Right atrium auricular region (tissue), 2 donors: Measurements from ENCODE around the gene HMGCS2. TPM values are rescaled to one million over a fixed set of nuclear protein-coding genes. Genes with fewer than 3 reads are reported as not detected.

Experiments used
- DNase-seq: peaks from one replicate; pipeline ENCODE4 v3.0.0-alpha.2; 2019; ENCODE audit warnings: low spot score
- H3K27ac ChIP-seq, 2 donors: fragments of 200-600 bp; sonication (generic); 1 replicate in 1 of 2; 2 replicates in 1 of 2; pipeline ENCODE4 v1.5.1; 2016 to 2019
- H3K27me3 ChIP-seq, 2 donors: fragments of 200-600 bp; sonication (generic); one replicate each; pipeline versions ENCODE4 v1.5.1 to v1.6.0; 2017 to 2019
- H3K36me3 ChIP-seq: fragments of 200-600 bp; sonication (generic); one replicate; pipeline ENCODE4 v1.5.1; 2016
- H3K4me1 ChIP-seq, 2 donors: fragments of 200-600 bp; sonication (generic); one replicate each; pipeline versions ENCODE4 v1.5.1 to v1.6.0; 2017 to 2019
- H3K4me3 ChIP-seq, 2 donors: fragments of 200-600 bp; sonication (generic); 1 replicate in 1 of 2; 2 replicates in 1 of 2; pipeline ENCODE4 v1.5.1; 2017 to 2019; ENCODE audit warnings: mild to moderate bottlenecking in 1 of 2, moderate library complexity in 1 of 2
- H3K9me3 ChIP-seq, 2 donors: fragments of 200-600 bp; sonication (generic); one replicate each; pipeline ENCODE4 v1.5.1; 2019
- total RNA-seq, 2 donors: library from RNA; depleted of rRNA; stranded (reverse); fragments of >200 nt; gene quantifications; one replicate each; pipeline ENCODE4 v1.1.0, GENCODE V29; 2016
- TF ChIP-seq, protein P1 (sequence below), 2 donors: fragments of 200-600 bp; sonication (generic); IDR thresholded peaks; one replicate each; pipeline ENCODE4 v1.5.1; 2019; ENCODE audit warnings: antibody characterized with exemption in 2 of 2

Gene HMGCS2
- total RNA-seq, 2 donors from 2014 or later = 12.4 to 43.8 TPM

DNA sequence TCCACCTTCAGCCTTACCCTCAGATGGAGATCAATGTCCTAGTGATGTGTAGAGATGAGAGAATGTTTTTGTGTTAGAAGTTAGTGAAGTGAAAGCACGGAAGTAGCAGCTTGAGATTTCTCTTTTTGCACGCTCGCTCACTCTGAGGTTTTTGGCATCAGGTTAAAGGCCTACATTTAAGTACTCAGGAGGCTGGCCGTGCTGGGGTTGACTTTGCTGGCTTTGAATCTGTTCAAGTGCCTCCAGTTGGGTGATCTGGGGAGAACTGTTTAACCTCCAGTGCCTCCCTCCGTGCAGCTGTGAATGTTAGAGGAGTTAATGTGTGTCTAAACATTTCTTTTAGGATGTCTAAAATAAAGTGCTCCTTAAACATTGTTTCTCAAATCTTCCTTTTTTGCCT lies 43.1 kb downstream of the HMGCS2 start:
- H3K27me3 ChIP-seq = no peaks in the 10 kb centered on the region
- H3K36me3 ChIP-seq = no peaks in the 10 kb centered on the region
- no peaks in the 10 kb centered on the region for H3K4me1 ChIP-seq
- no peak overlapping the region for H3K27ac ChIP-seq
- TF ChIP-seq, protein P1, sequence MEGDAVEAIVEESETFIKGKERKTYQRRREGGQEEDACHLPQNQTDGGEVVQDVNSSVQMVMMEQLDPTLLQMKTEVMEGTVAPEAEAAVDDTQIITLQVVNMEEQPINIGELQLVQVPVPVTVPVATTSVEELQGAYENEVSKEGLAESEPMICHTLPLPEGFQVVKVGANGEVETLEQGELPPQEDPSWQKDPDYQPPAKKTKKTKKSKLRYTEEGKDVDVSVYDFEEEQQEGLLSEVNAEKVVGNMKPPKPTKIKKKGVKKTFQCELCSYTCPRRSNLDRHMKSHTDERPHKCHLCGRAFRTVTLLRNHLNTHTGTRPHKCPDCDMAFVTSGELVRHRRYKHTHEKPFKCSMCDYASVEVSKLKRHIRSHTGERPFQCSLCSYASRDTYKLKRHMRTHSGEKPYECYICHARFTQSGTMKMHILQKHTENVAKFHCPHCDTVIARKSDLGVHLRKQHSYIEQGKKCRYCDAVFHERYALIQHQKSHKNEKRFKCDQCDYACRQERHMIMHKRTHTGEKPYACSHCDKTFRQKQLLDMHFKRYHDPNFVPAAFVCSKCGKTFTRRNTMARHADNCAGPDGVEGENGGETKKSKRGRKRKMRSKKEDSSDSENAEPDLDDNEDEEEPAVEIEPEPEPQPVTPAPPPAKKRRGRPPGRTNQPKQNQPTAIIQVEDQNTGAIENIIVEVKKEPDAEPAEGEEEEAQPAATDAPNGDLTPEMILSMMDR (IDR thresholded peaks at IDR 0.05) = no peak
- no peaks in the 10 kb centered on the region for H3K9me3 ChIP-seq
- H3K4me3 ChIP-seq = no peak overlapping the region
- no peak for DNase-seq

DNA sequence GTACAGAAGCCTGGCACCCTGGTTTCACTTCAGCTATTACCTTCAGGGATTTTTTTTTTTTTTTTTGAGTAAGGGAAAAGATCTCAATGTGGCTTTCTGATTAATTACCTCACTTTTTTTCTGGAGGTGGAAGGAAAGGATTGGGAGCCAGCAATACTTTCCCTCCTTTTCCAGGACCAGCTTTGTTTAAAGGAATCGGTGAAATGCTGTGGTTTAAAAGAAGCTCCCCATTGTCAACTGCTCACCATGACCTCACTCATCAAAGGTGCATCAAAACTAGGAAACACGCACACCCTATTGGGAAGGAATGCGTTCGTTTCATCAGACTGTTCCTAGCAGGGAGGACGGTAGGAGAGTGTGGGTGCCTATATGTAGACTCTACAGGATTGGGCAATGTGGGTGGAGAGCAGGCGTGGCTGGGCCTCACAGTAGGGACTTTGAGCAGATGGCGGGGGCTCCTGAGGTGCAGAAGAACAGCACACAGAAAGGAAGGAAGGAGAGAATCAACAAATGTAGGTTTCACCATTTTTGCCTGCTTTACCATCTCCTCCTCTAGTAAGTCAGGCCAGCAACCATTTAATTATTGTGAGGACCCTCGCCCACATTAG lies 44.0 kb downstream of the HMGCS2 start:
- no peaks in the 10 kb centered on the region for H3K4me1 ChIP-seq
- TF ChIP-seq, protein P1 (IDR thresholded peaks at IDR 0.05) = no peak
- H3K27me3 ChIP-seq = no peaks in the 10 kb centered on the region
- H3K36me3 ChIP-seq = no peaks in the 10 kb centered on the region
- no peak overlapping the region for H3K4me3 ChIP-seq
- DNase-seq = no peak
- no peaks in the 10 kb centered on the region for H3K9me3 ChIP-seq
- no peak overlapping the region for H3K27ac ChIP-seq

DNA sequence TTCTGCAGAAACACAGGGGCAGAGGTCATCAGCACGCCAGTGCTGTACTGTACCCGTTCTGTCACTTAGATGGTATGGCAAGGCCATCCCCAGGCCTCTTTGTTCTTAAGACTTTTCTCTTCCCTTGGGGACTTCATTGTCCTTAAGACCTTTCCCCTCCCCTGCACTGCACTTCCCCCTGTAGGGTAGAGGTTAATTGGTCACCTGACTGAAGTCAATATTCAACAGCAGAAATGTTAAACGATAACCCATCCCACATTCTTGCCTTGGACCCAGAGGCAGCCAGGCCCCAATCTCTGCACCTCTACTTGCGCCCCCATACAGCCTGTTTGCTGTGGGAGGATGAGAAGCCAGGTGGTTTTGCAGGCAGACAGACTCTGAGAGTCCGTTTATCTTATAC lies 46.8 kb downstream of the HMGCS2 start:
- Histone ChIP-seq H3K27me3 (no peaks in the 10 kb centered on the region), H3K36me3 (no peaks in the 10 kb centered on the region), H3K9me3 (no peaks in the 10 kb centered on the region), H3K27ac (no peak overlapping the region), H3K4me1 (no peaks in the 10 kb centered on the region), H3K4me3 (no peak overlapping the region)
- DNase-seq = no peak
- TF ChIP-seq, protein P1 (IDR thresholded peaks at IDR 0.05) = no peak

DNA sequence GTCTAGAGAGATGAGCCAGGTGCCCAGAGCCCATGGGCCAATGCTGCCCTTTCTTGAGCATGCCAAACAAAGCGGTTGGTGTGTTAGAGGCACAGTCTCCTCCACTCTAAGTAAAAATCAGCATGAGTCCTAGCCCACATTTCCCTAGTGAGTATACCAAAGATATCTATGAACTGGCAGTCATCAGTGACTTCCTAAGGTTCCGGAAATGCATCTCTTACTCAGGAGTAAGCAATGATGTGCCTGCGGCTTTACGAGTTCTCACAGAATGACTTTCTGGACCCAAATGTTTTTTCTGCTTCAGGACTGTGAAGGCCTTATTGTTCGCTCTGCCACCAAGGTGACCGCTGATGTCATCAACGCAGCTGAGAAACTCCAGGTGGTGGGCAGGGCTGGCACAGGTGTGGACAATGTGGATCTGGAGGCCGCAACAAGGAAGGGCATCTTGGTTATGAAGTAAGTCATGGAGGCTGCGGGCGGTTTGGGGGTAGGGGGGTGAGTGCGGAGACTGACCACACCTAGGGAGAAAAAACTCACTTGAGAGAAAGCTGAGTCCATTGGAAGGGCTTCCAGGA lies 47.8 kb downstream of the HMGCS2 start:
- Histone ChIP-seq H3K36me3 (no peaks in the 10 kb centered on the region), H3K27me3 (no peaks in the 10 kb centered on the region), H3K27ac (no peak overlapping the region), H3K4me3 (no peak overlapping the region), H3K4me1 (peaks cover 0 to under 1% of the 10 kb centered on the region in 2 donors), H3K9me3 (no peaks in the 10 kb centered on the region)
- TF ChIP-seq, protein P1 (IDR thresholded peaks at IDR 0.05) = no peak
- DNase-seq = no peak

DNA sequence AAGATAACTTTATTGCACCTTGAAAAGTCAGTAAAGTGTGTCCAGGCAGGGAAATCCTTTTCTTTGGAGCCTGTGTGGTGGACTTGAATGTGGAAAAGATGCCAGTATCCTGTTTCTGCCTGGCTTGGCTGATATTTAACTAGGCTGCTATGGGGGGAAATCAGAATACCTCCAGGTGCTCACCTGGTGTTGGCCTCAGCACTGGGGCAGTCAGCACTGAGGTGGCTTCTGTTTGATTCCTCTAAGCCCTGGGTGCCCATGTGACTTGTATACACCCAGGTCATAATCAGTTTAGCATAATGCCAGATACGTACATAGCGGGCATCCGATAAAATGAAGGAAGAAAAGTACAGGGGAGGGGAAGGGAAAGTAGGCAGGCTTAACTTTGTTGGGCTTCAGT lies 49.7 kb downstream of the HMGCS2 start:
- no peak for DNase-seq
- H3K27ac ChIP-seq = no peak overlapping the region
- TF ChIP-seq, protein P1 (IDR thresholded peaks at IDR 0.05) = no peak
- no peaks in the 10 kb centered on the region for H3K9me3 ChIP-seq
- peaks cover 0 to 11% of the 10 kb centered on the region in 2 donors for H3K4me1 ChIP-seq
- H3K27me3 ChIP-seq = no peaks in the 10 kb centered on the region
- H3K36me3 ChIP-seq = no peaks in the 10 kb centered on the region
- H3K4me3 ChIP-seq = no peak overlapping the region

DNA sequence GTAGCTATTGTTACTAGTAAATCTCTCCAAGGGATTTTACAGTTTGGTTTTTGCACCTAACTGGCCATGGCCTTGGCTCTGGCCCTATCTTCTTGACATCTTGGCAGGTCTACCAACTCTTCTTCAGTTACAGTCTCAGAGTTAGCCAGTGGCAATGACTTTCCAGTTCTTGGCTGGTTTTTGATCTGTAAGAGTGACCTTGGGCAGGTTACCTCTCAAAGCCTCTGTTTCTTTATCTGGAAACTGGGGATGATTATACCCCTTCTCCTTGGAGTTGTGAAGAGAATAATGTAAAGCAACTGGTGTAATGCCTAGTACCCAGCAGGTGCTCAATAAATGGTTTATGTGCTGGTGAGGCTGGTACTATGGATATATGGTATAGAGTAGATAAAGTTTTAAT lies 50.3 kb downstream of the HMGCS2 start:
- H3K9me3 ChIP-seq = no peaks in the 10 kb centered on the region
- H3K4me3 ChIP-seq = no peak overlapping the region
- H3K4me1 ChIP-seq = peaks cover 0 to 15% of the 10 kb centered on the region in 2 donors
- DNase-seq = no peak
- no peaks in the 10 kb centered on the region for H3K27me3 ChIP-seq
- TF ChIP-seq, protein P1 (IDR thresholded peaks at IDR 0.05) = no peak
- H3K27ac ChIP-seq = no peak overlapping the region
- no peaks in the 10 kb centered on the region for H3K36me3 ChIP-seq
